ENCODE measurements around the gene TNFRSF18.

TNFRSF18 gene

GRCh38 chr1:1210726-1211540, 4.5 kb upstream of the TNFRSF18 start:
- no peak for DNase-seq

GRCh38 chr1:1208713-1209433, 2.5 kb upstream of the TNFRSF18 start:
- DNase-seq, result no peak

- DNase-seq, result no peak
Observed at GRCh38 chr1:1207571-1207892, 1.1 kb upstream of the TNFRSF18 start.

- DNase-seq, result no peak
Observed at GRCh38 chr1:1206966-1207531, 657 bp upstream of the TNFRSF18 start.

GRCh38 chr1:1205769-1206375, 520 bp downstream of the TNFRSF18 start:
- DNase-seq, result peak; percentile 62

- DNase-seq, result no peak
Observed at GRCh38 chr1:1204998-1205768, 1.2 kb downstream of the TNFRSF18 start.

GRCh38 chr1:1204425-1204920, 1.9 kb downstream of the TNFRSF18 start:
- DNase-seq, result no peak

GRCh38 chr1:1203561-1204424, 2.6 kb downstream of the TNFRSF18 start:
- no peak for DNase-seq

GRCh38 chr1:1202831-1203560, 3.4 kb downstream of the TNFRSF18 start:
- DNase-seq, result peak; percentile 40

- peak; percentile 36 for DNase-seq
Observed at GRCh38 chr1:1200876-1201810, 5.2 kb downstream of the TNFRSF18 start.

- no peak for DNase-seq
Observed at GRCh38 chr1:1199961-1200875, 6.2 kb downstream of the TNFRSF18 start.

- no peak for DNase-seq
Observed at GRCh38 chr1:1199141-1199960, 7.0 kb downstream of the TNFRSF18 start.

- DNase-seq, result no peak
Observed at GRCh38 chr1:1198423-1199140, 7.8 kb downstream of the TNFRSF18 start.

GRCh38 chr1:1197551-1198422, 8.6 kb downstream of the TNFRSF18 start:
- no peak for DNase-seq

- no peak for DNase-seq
Observed at GRCh38 chr1:1197188-1197500, 9.2 kb downstream of the TNFRSF18 start.

Data from NCI-H510A treated with DMSO at 0.1 percent for 48 hours (cell line).